SH-SY5Y (cell line): ENCODE measurements around the gene E2F4.

Experiments used
- GATA2 ChIP-seq: IDR thresholded peaks from 2 replicates; pipeline ENCODE4 v1.6.1; 2011; ENCODE audit warnings: mild to moderate bottlenecking, low read depth, low read length
- GATA3 ChIP-seq: IDR thresholded peaks from 2 replicates; pipeline ENCODE4 v1.6.1; 2011; ENCODE audit warnings: low read depth, mild to moderate bottlenecking, low read length, moderate library complexity

Gene E2F4

GRCh38 chr16:67174706-67175231 lies 17.2 kb upstream of the E2F4 start:
- TF ChIP-seq GATA2 (no peak), GATA3 (no peak)

DNA sequence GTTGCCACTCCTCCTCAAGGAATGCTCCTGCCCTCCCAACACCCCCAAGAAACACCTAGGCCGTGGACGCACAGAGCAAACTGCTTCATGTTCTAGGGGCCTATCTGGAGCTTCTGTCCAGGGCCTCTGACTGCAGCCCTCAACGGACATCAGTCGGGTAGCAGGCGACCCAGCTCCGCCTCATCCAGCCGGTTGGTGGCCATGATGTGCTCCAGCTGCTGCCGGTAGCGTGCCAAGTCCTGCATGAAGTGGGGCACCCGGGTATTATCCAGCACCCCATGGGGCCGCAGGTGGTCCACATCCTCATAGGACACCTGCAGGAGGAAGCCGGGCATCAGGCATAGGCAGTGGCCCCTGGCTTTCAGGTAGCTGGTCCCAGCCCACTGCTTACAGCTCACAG lies 15.3 kb upstream of the E2F4 start:
- no peak for TF ChIP-seq GATA3
- TF ChIP-seq GATA2 = no peak

- TF ChIP-seq GATA2 (no peak), GATA3 (no peak)
Measured at GRCh38 chr16:67177743-67178699, 13.9 kb upstream of the E2F4 start.

- no peak for TF ChIP-seq GATA3
- TF ChIP-seq GATA2 = no peak
Measured at GRCh38 chr16:67179421-67180080, 12.4 kb upstream of the E2F4 start.

- TF ChIP-seq GATA2 = no peak
- TF ChIP-seq GATA3 = no peak
Measured at GRCh38 chr16:67180166-67180565, 11.8 kb upstream of the E2F4 start.

GRCh38 chr16:67181346-67181745 lies 10.6 kb upstream of the E2F4 start:
- TF ChIP-seq GATA3 = no peak
- no peak for TF ChIP-seq GATA2

DNA sequence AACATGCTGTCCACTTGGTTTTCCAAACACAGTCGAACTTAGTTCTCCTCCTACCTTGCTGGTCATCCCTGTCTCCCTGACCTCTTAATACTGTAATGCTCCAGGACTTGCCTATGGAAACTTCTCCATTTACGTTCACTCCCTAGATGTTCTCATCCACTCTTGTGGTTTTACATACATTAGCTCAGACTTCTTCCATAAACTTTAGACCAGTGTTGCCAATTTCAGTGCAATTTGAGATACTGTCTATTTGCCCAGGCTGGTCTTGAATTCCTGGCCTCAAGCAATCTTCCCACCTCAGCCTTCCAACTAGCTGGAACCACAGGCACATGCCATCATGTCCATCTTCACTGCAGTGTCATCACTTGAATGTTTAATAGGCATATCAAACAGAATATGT lies 9.7 kb upstream of the E2F4 start:
- TF ChIP-seq GATA3 (no peak), GATA2 (no peak)

DNA sequence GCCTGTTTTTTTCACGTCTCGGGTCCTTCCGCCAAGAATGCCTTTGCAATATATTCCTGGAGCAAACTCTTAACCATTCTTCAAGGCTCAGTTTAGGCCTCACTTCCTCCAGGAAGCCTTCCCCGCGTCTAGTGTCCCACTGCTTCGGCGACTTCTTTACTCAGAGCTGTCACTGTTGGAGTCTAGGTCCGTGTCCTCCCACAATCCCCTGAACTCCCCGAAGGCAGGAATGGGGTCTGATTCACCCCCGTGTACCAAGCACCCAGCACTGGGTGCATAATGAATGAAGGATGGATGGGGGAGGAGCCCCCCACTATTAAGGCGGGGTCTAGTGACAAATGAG lies 8.7 kb upstream of the E2F4 start:
- TF ChIP-seq GATA3 = no peak
- TF ChIP-seq GATA2 = no peak

- no peak for TF ChIP-seq GATA3
- TF ChIP-seq GATA2 = peak; percentile 34; the same call in 1 of the 2 replicates
Measured at GRCh38 chr16:67183627-67184452, 8.1 kb upstream of the E2F4 start, which contains the start of gene MATCAP1. TSS of gene MATCAP1 (minus strand) at chr16:67183963. CDS start at chr16:67180610, 3,353 bp downstream.

GRCh38 chr16:67184453-67184994 lies 7.4 kb upstream of the E2F4 start:
- no peak for TF ChIP-seq GATA2
- no peak for TF ChIP-seq GATA3

DNA sequence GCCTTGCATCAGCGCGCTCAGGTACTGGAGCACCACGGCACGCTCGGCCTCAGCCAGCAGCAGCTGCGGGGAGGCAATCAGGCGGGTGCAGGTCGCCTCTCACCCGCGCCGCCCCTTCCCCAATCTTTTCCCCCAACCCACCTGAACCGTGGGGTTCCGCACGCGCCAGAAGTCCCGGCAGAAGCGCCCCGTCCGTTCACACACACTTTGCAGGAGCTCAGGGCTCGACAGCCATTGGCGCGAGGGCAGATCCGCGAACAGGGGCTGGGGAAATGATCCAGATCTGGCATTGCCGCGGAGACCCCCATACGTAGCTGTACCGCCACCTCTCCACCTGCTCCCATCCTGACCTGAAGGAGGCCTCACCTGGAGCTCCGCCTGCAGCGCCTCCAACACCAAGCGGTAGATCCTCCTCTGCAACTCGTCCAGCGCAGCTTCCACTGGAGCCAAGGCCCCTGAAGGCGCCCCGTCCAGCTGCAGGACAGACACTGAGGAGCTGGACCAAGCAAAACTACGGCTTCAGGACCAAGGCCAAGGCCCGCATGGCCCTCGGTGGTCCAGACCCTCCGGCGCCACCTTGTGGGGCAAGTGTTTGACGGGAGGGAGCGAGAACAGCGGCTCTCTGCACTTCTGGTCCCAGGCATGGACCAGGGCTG lies 6.8 kb upstream of the E2F4 start:
- no peak for TF ChIP-seq GATA3
- no peak for TF ChIP-seq GATA2

DNA sequence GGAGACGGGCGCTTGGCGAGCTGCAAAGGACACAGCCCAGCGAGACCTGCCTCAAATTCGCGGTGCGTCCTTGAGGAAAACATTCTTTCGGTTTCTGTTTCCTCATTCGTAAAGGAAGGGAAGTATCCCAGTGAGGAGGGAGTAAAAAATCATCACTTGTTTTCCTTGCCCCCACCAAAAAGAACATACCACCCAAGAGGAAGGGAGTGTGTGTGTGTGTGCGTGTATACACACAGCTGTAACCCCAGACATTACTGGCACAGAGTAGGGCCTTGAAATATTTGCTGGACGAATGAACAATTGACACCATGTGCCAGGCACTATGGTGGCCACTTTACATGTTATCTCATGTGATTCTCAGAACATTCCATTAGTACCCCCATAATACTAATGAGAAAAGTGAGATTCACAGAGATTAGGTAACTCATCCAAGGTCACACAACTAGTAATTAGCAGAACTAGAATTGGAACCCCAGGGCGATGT lies 6.3 kb upstream of the E2F4 start:
- TF ChIP-seq GATA3 (no peak), GATA2 (no peak)

GRCh38 chr16:67186550-67186950 lies 5.4 kb upstream of the E2F4 start:
- TF ChIP-seq GATA3 (no peak), GATA2 (no peak)
